ENCODE data around the gene THEMIS.

- TF ChIP-seq CTCF (IDR thresholded peaks at IDR 0.05): no peak
- no peak for TF ChIP-seq POLR2A (IDR thresholded peaks at IDR 0.05)
- TF ChIP-seq EP300 (IDR thresholded peaks at IDR 0.05; ENCODE audit: low read depth): no peak
- TF ChIP-seq POLR2AphosphoS5 (IDR thresholded peaks at IDR 0.05): no peak
These were observed 139.8 kb downstream of the THEMIS start for GRCh38 chr6:127761084-127761483.
